ENCODE data around the gene RAB7A.
A peak's percentile ranks its signal among the peaks of the same experiment; 100 is the strongest.

Gene RAB7A

DNA sequence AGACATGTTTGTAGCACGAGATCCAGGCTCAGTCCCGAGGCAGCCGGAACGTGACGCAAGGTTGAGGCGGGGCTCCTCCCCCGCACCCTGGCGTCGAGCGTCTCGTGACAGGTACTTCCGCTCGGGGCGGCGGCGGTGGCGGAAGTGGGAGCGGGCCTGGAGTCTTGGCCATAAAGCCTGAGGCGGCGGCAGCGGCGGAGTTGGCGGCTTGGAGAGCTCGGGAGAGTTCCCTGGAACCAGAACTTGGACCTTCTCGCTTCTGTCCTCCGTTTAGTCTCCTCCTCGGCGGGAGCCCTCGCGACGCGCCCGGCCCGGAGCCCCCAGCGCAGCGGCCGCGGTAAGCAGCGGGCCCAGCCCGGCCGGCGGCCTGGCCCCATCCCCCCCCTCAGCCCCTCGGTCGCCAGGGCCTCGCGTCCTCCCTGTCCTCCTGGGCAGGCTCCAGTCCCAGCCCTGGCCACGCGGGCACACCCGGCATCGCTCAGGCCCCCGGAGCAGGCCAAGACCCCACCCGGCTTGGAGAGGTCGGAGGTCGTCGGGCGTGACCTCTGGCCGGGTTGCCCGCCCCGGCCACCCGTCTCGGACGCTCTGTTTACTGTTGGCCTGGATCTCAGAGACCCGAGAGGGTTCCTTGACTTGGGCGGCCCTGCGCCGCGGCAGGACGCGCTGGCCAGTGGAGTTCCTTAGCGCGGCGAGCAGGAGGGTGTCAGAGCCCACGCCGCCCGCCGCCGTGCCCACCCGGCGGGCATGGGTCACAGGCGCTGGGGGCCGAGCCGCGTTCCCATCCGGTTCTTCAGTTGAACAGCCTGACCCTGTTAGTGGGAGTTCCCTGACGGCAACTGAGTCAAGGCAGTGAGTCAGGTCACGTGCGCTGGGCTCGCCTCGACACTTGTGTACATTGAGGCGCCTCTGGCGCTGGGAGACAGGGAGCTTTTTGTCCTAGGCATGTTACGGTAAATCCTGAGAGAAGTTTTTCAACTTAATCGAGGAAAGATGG, at the start of gene RAB7A:
Gene RAB7A (plus strand): TSS at position 161 of the 994 bp plus-strand sequence. CDS start 69,185 bp downstream, outside the sequence.
- Mint-ChIP-seq H3K4me3 (peak within 1 kb of the TSS; percentile 96), H3K27ac (peak within 1 kb of the TSS; percentile 89), H3K4me1 (ENCODE audit: low read depth) (peaks cover 51% of the 10 kb centered on the region), H3K36me3 (ENCODE audit: low read depth) (peaks cover 9% of the 10 kb centered on the region), H3K9me3 (no peaks in the 10 kb centered on the region), H3K27me3 (ENCODE audit: low read depth) (peaks cover 1% of the 10 kb centered on the region)

GRCh38 chr3:128679338-128679737, 46.6 kb upstream of the RAB7A start:
- Mint-ChIP-seq H3K36me3 (ENCODE audit: low read depth) (peaks cover 4% of the 10 kb centered on the region), H3K9me3 (no peaks in the 10 kb centered on the region), H3K4me3 (peak overlapping the region; percentile 90), H3K4me1 (ENCODE audit: low read depth) (peaks cover 20% of the 10 kb centered on the region), H3K27me3 (ENCODE audit: low read depth) (peaks cover 3% of the 10 kb centered on the region), H3K27ac (no peak overlapping the region)

GRCh38 chr3:128680603-128681368, 45.2 kb upstream of the RAB7A start:
- Mint-ChIP-seq H3K9me3 (no peaks in the 10 kb centered on the region), H3K27me3 (ENCODE audit: low read depth) (no peaks in the 10 kb centered on the region), H3K27ac (peak overlapping the region; percentile 97), H3K4me1 (ENCODE audit: low read depth) (peaks cover 18% of the 10 kb centered on the region), H3K4me3 (peak overlapping the region; percentile 90), H3K36me3 (ENCODE audit: low read depth) (peaks cover 2% of the 10 kb centered on the region)

DNA sequence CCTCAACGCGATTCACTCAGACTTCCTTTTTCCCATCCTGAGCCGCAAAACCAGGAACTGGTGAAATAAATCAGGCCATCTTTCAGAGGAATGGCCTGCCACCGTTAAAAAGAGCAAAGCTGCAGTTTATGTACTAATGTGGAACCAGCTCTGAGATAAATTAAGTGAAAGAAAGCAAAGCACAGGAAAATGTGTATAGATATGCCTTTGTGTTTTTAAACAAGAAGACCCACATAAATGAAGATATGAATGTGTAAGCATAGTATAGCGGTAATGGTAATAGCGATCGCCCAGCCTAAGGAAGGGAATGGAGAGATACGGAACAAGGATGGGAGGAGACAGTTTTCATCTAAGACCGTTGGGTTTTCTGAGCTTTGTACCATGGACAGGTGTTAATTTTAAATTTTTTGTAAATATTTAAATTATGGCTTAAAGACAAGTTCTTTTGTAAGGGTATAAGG, 44.6 kb upstream of the RAB7A start:
- H3K4me3 Mint-ChIP-seq, result peak overlapping the region; percentile 90
- H3K4me1 Mint-ChIP-seq (ENCODE audit: low read depth), result peaks cover 17% of the 10 kb centered on the region
- peaks cover 2% of the 10 kb centered on the region for H3K36me3 Mint-ChIP-seq (ENCODE audit: low read depth)
- no peaks in the 10 kb centered on the region for H3K9me3 Mint-ChIP-seq
- no peaks in the 10 kb centered on the region for H3K27me3 Mint-ChIP-seq (ENCODE audit: low read depth)
- H3K27ac Mint-ChIP-seq, result peak overlapping the region; percentile 83

- H3K9me3 Mint-ChIP-seq, result no peaks in the 10 kb centered on the region
- peaks cover 17% of the 10 kb centered on the region for H3K4me1 Mint-ChIP-seq (ENCODE audit: low read depth)
- H3K27ac Mint-ChIP-seq, result no peak overlapping the region
- peaks cover 2% of the 10 kb centered on the region for H3K36me3 Mint-ChIP-seq (ENCODE audit: low read depth)
- no peak overlapping the region for H3K4me3 Mint-ChIP-seq
- no peaks in the 10 kb centered on the region for H3K27me3 Mint-ChIP-seq (ENCODE audit: low read depth)
Measured at GRCh38 chr3:128683957-128684356, 42.0 kb upstream of the RAB7A start.

DNA sequence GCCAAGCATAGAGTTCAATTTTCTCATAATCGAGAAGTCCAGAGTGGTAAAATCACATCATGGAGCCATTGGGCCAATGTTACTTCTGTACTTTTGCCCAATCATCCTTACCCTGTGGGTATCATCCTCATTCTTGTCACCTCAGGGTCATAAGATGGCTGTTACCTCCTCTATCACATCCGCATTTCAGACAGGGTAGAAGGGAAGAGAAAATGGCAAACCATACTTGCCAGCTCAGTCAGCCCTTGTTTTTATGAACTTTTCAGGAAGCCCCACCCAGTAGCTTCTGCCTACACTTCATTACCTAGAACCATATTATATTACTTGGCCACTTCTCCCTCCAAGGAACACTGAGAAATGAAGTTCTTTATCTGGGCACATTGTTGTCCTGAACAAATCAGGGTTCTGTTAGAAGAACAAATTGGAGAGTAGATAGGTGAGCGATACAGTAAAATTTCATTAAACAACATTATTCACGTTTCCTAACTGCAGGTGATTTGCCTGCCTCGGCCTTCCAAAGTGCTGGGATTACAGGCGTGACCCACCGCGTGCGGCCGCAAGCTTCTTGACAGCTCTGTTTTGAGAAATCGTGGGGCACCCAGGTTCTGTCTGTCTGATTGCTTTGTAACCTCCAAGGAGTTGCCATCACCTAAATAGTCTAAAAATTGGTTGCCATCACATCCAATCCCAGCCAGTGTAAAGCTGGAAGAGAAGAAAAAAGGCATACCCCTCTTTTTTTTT, 40.8 kb upstream of the RAB7A start:
- H3K36me3 Mint-ChIP-seq (ENCODE audit: low read depth), result peaks cover 2% of the 10 kb centered on the region
- H3K27ac Mint-ChIP-seq, result no peak overlapping the region
- H3K4me3 Mint-ChIP-seq, result no peak overlapping the region

DNA sequence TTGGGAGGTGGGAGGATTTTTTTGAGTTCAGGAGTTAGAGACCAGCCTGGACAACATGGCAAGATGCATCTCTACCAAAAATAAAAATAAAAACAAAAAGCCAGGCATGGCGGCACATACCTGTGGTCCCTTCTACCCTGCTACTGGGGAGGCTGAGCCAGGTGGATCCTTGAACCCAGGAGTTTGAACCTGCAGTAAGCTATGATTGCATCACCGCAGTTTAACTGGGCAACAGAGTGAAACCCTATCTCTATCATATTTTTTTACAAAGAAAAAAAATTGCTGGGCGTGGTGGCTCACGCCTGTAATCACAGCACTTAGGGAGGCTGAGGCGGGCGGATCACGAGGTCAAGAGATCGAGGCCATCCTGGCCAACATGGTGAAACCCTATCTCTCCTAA, 39.5 kb upstream of the RAB7A start:
- H3K36me3 Mint-ChIP-seq (ENCODE audit: low read depth), result no peaks in the 10 kb centered on the region

More for the DNA sequence above, 40.8 kb upstream of the RAB7A start:
- Mint-ChIP-seq H3K9me3 (no peaks in the 10 kb centered on the region), H3K27me3 (ENCODE audit: low read depth) (no peaks in the 10 kb centered on the region), H3K4me1 (ENCODE audit: low read depth) (peaks cover 17% of the 10 kb centered on the region)

DNA sequence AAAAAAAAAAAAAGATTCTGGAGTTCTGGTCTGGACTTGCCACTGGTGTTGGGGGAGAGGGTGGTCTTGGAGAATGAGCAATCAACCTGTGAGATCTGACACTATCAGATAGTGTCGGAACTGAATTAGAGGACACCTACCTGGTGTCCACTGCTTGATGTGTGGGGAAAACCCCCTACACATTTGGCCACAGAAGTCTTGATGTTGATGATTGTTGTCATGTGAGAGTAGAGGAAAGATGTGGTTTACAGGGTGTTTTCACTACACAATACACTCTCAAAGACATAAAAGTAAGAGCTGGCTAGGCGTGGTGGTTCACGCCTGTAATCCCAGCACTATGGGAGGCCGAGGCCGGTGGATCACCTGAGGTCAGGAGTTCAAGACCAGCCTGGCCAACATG, 36.9 kb upstream of the RAB7A start:
- H3K9me3 Mint-ChIP-seq, result no peaks in the 10 kb centered on the region
- H3K27ac Mint-ChIP-seq, result no peak overlapping the region
- H3K36me3 Mint-ChIP-seq (ENCODE audit: low read depth), result no peaks in the 10 kb centered on the region

More for the DNA sequence above, 39.5 kb upstream of the RAB7A start:
- no peaks in the 10 kb centered on the region for H3K27me3 Mint-ChIP-seq (ENCODE audit: low read depth)
- no peaks in the 10 kb centered on the region for H3K9me3 Mint-ChIP-seq
- H3K4me3 Mint-ChIP-seq, result no peak overlapping the region
- H3K27ac Mint-ChIP-seq, result no peak overlapping the region
- peaks cover 10% of the 10 kb centered on the region for H3K4me1 Mint-ChIP-seq (ENCODE audit: low read depth)

DNA sequence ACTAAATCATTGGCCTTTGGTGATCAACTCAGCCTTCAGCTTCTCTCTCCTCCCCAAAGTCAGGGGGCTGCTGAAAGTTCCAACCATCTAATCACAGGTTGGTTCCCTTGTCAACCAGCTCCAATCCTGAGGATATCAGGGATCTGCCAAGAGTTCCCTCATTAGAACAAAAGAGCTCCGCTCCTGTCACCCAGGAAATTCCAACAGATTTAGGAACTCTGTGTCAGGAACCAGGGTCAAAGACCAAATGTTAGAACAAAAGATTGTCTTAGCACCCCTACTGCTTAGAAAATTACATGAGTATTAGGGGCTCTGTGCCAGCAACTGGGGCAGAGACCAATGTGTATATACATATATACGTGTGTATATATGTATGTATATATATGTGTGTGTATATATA, 32.3 kb upstream of the RAB7A start:
- no peak overlapping the region for H3K27ac Mint-ChIP-seq
- H3K4me3 Mint-ChIP-seq, result no peak overlapping the region
- H3K36me3 Mint-ChIP-seq (ENCODE audit: low read depth), result no peaks in the 10 kb centered on the region
- H3K27me3 Mint-ChIP-seq (ENCODE audit: low read depth), result no peaks in the 10 kb centered on the region
- no peaks in the 10 kb centered on the region for H3K4me1 Mint-ChIP-seq (ENCODE audit: low read depth)
- no peaks in the 10 kb centered on the region for H3K9me3 Mint-ChIP-seq

More for the DNA sequence above, 36.9 kb upstream of the RAB7A start:
- H3K27me3 Mint-ChIP-seq (ENCODE audit: low read depth), result no peaks in the 10 kb centered on the region
- peaks cover 6% of the 10 kb centered on the region for H3K4me1 Mint-ChIP-seq (ENCODE audit: low read depth)
- no peak overlapping the region for H3K4me3 Mint-ChIP-seq

DNA sequence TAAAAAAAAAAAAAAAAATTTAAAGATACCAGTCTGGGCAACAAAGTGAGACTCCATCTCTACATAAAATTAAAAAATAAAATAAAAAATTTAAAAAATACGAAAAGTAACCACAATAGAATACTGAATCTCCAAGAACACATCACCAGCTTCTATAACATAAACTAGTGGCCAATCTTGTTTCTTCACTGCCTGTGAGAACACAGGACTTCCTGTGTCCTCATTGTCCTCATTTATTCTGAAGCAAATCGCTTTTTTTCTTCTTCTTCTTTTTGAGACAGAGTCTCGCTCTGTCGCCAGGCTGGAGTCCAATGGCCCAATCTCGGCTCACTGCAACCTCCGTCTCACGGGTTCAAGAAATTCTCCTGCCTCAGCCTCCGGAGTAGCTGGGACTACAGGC, 28.6 kb upstream of the RAB7A start:
- H3K27me3 Mint-ChIP-seq (ENCODE audit: low read depth), result peaks cover 6% of the 10 kb centered on the region

GRCh38 chr3:128698211-128699047, 27.6 kb upstream of the RAB7A start:
- no peaks in the 10 kb centered on the region for H3K4me1 Mint-ChIP-seq (ENCODE audit: low read depth)
- H3K9me3 Mint-ChIP-seq, result no peaks in the 10 kb centered on the region
- H3K4me3 Mint-ChIP-seq, result peak overlapping the region; percentile 67
- no peak overlapping the region for H3K27ac Mint-ChIP-seq
- H3K36me3 Mint-ChIP-seq (ENCODE audit: low read depth), result no peaks in the 10 kb centered on the region
- H3K27me3 Mint-ChIP-seq (ENCODE audit: low read depth), result peaks cover 9% of the 10 kb centered on the region

More for the DNA sequence above, 28.6 kb upstream of the RAB7A start:
- Mint-ChIP-seq H3K36me3 (ENCODE audit: low read depth) (no peaks in the 10 kb centered on the region), H3K4me1 (ENCODE audit: low read depth) (no peaks in the 10 kb centered on the region), H3K9me3 (no peaks in the 10 kb centered on the region), H3K4me3 (no peak overlapping the region), H3K27ac (no peak overlapping the region)

DNA sequence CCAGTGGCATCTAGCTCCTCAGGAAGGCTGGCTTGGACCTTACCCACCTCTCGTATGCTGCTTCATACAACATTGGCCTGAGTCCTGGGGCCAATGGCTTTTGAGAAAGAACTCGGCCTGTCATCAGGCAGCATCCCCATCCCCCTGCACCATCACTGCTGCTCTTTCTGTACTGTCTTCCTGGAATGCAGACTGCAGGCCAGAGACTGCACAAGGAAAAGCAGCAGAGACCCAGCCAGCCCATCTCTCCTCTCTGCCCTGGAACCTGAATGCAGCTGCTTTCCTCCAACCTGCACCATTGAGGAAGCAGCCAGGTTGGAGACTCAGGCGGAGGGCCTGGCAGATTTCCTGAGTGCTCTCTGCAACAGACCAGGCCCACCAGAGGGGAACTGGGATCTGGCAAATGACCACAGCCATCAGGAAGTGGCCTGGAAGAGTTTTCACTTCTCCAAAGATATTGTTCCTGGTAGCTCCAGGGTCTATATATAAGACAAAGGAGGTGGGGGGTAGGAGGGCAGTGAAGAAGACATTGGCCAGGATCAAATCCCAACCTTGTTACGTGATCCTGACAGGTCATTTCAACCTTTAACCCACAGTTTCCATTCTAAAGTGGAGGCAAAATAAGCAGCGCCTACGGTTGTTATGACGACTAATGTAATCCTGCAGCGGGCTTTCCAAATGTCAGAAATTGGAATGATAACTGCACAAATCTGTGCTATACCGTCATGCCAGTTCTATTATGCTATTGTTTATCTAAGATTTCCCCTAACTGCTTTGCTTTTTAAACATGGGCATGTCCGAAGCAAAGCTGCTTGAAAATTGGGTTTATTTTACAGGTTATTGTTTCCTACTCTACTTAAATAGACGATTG, 24.4 kb upstream of the RAB7A start:
- no peaks in the 10 kb centered on the region for H3K36me3 Mint-ChIP-seq (ENCODE audit: low read depth)
- no peaks in the 10 kb centered on the region for H3K4me1 Mint-ChIP-seq (ENCODE audit: low read depth)
- peaks cover 9% of the 10 kb centered on the region for H3K27me3 Mint-ChIP-seq (ENCODE audit: low read depth)
- no peak overlapping the region for H3K4me3 Mint-ChIP-seq
- H3K9me3 Mint-ChIP-seq, result no peaks in the 10 kb centered on the region
- H3K27ac Mint-ChIP-seq, result no peak overlapping the region

GRCh38 chr3:128702391-128702790, 23.6 kb upstream of the RAB7A start:
- H3K4me1 Mint-ChIP-seq (ENCODE audit: low read depth), result no peaks in the 10 kb centered on the region

More at GRCh38 chr3:128702391-128702790, 23.6 kb upstream of the RAB7A start:
- Mint-ChIP-seq H3K4me3 (no peak overlapping the region), H3K9me3 (no peaks in the 10 kb centered on the region), H3K27me3 (ENCODE audit: low read depth) (peaks cover 9% of the 10 kb centered on the region), H3K27ac (no peak overlapping the region), H3K36me3 (ENCODE audit: low read depth) (no peaks in the 10 kb centered on the region)

Measured in T-helper 1 cell treated with Interleukin-12 subunit alpha and Interleukin-12 subunit beta and Interleukin-4 antibody, amounts not matched to agents 30 μg/mL and 1 μg/mL, for 36 hours (primary cell).